ENCODE results near the gene CADPS2.

CADPS2 gene

DNA sequence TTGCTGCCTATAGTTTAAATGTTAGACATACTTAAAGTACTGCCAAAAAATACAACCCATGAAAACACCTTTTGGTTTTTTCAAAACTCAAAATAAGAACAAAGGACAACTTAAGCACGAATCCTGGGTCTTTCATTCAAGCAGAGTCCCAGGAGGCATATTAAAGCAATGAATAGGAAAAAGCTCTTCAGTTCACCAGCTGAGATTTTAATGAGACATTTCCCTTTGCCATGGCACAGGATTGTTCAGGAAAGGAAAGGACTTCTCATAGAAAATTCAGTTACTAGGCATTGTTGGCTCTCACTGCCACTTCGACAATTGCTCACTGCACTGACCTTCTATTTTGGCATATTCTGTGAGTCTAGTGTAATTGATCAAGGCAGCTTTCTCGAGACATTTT lies 448.3 kb downstream of the CADPS2 start:
- DNase-seq (ENCODE audit: low read depth in 2 of 2), result peak in 1 of 2 donors; percentile 3
- H3K4me3 ChIP-seq (replicated peaks in 1 of 2; ENCODE audit: low read depth in 2 of 2, low read length in 2 of 2), result no peak overlapping the region
- TF ChIP-seq, protein P1, sequence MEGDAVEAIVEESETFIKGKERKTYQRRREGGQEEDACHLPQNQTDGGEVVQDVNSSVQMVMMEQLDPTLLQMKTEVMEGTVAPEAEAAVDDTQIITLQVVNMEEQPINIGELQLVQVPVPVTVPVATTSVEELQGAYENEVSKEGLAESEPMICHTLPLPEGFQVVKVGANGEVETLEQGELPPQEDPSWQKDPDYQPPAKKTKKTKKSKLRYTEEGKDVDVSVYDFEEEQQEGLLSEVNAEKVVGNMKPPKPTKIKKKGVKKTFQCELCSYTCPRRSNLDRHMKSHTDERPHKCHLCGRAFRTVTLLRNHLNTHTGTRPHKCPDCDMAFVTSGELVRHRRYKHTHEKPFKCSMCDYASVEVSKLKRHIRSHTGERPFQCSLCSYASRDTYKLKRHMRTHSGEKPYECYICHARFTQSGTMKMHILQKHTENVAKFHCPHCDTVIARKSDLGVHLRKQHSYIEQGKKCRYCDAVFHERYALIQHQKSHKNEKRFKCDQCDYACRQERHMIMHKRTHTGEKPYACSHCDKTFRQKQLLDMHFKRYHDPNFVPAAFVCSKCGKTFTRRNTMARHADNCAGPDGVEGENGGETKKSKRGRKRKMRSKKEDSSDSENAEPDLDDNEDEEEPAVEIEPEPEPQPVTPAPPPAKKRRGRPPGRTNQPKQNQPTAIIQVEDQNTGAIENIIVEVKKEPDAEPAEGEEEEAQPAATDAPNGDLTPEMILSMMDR (IDR thresholded peaks at IDR 0.05; ENCODE audit: low read depth, low read length), result no peak

DNA sequence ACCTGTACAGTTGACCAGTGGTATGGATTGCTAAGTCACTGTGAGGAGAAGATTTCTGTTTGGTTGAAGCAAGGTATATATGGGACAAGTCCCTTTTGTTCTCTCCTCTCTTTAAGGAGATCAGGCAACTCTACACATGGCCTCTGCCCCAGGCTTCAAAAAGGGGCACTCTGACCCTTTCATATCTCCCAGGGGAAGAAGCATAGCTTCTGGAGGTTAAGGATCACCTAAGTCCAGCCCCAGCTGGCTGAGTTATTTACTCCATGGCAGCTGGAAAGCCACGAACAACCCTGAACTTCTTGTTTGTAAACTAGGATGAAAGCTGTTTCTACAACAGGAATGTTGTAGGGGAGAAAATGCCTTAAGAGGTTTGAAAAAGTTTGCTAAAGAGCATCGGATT lies 452.5 kb downstream of the CADPS2 start:
- no peak for DNase-seq (ENCODE audit: low read depth in 2 of 2)
- no peak overlapping the region for H3K4me3 ChIP-seq (replicated peaks in 1 of 2; ENCODE audit: low read depth in 2 of 2, low read length in 2 of 2)
- TF ChIP-seq, protein P1 (IDR thresholded peaks at IDR 0.05; ENCODE audit: low read depth, low read length), result no peak

DNA sequence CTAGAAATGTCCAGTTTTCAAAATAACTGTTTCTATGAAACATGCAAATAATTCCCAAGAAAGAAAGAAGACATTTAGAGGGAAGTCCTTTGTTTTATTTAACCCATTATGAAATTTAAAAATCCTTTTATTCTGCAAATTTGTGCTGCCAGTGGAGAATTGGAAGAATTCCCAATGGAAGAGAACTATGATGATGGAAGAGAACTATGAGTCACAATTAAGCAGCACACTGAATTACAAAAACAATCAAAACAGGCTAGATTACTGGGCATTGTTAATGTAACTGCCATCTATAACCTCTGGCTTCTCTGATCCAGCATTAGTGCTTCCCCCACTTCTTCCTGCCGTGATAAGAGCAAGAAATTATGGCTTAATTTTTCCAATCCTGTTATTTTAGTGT lies 455.6 kb downstream of the CADPS2 start:
- peak; percentile 42 to 52 for DNase-seq (ENCODE audit: low read depth in 2 of 2)
- no peak overlapping the region for H3K4me3 ChIP-seq (replicated peaks in 1 of 2; ENCODE audit: low read depth in 2 of 2, low read length in 2 of 2)

DNA sequence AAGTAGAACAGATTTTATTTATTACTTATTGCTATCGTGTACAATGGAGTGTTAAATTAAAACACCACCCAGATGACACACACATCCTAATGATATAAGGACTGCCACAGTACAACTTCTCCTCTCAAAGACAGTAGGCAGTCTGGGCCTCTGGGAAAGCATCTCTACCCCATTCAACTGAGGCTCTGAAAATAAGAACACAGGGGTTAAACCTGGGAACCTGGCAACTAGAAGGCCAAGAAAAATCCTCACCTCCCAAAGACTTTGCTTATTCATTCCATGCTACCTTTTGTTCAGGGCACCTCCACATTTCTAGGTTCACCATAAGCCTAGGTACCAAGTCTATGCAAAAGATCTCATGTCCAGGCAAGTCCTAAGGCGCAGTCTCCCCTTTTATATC lies 456.3 kb downstream of the CADPS2 start:
- TF ChIP-seq, protein P1 (IDR thresholded peaks at IDR 0.05; ENCODE audit: low read depth, low read length), result no peak
- no peak for DNase-seq (ENCODE audit: low read depth in 2 of 2)
- no peak overlapping the region for H3K4me3 ChIP-seq (replicated peaks in 1 of 2; ENCODE audit: low read depth in 2 of 2, low read length in 2 of 2)

More for the DNA sequence above, 455.6 kb downstream of the CADPS2 start:
- TF ChIP-seq, protein P1 (IDR thresholded peaks at IDR 0.05; ENCODE audit: low read depth, low read length), result no peak

DNA sequence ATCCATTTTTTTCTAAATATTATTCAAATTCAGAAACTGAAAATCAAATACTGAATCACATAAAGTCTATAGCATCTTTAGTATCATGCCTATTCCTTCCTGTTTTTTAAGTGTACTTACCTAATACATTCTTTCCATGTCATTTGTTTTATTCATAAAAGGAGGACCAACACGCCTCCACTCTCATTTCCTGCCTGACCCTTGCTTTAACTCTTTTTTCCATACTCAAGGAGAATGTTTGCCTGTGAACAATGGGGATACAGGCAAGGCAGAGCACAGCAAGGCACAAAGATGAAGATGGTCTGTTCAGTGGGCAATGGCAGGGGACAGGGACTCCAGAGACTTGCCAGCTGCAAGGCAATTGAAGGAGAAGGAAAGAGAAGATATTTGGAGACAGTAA lies 460.5 kb downstream of the CADPS2 start:
- H3K4me3 ChIP-seq (replicated peaks in 1 of 2; ENCODE audit: low read depth in 2 of 2, low read length in 2 of 2), result no peak overlapping the region
- TF ChIP-seq, protein P1 (IDR thresholded peaks at IDR 0.05; ENCODE audit: low read depth, low read length), result no peak
- DNase-seq (ENCODE audit: low read depth in 2 of 2), result peak in 1 of 2 donors; percentile 33

DNA sequence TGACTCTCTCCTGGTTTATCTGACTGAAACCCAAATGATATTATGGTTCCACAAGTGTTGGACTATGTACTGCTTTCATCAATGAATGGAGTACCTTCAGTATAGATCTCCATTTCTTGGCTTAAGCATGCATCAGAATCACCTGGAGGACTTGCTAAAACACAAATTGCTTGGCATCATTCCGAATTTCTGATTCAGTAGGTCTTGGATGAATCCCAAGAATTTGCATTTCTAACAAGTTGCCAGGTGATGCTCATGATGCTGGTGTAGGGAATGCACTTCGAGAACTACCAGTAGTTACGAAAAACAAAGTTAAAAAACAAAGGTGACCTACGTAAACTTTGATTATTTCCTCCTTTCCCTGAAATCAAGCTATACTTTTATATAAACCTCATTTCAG lies 462.7 kb downstream of the CADPS2 start:
- TF ChIP-seq, protein P1 (IDR thresholded peaks at IDR 0.05; ENCODE audit: low read depth, low read length), result no peak
- no peak overlapping the region for H3K4me3 ChIP-seq (replicated peaks in 1 of 2; ENCODE audit: low read depth in 2 of 2, low read length in 2 of 2)
- no peak for DNase-seq (ENCODE audit: low read depth in 2 of 2)

DNA sequence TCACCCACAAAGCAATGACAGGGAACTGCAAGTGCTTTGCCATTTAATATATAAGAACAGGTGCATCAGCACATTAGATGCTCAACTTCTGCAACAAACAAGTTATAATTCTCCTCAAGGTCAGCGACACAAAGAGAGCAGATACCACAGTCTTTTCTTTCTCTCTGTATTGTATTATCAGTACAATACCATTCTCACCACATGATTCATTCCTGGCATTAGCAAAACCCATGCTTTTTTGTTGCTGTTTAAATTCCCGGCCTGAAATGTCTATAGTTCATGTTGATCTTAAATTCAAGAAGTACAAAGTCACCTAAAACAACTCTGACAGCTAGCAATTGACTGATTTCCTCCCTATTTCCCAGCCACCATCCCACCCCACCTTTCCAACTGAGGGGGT lies 469.9 kb downstream of the CADPS2 start:
- TF ChIP-seq, protein P1 (IDR thresholded peaks at IDR 0.05; ENCODE audit: low read depth, low read length), result no peak
- no peak overlapping the region for H3K4me3 ChIP-seq (replicated peaks in 1 of 2; ENCODE audit: low read depth in 2 of 2, low read length in 2 of 2)
- DNase-seq (ENCODE audit: low read depth in 2 of 2), result peak in 1 of 2 donors; percentile 10
